ENCODE measurements around the gene ZNF189. TPM values are rescaled to one million over a fixed set of nuclear protein-coding genes. Genes with fewer than 3 reads are reported as not detected.

The ZNF189 gene
- total and polyA plus RNA-seq, 4 experiments from 2014 or later = 0.95 to 23.2 (median 12.4) TPM

Other genes starting within 250 kb of the ZNF189 start
- under 1 TPM in 1 of 2 experiments, not detected in 1; 0.15 TPM for gene BAAT, start 13.8 kb upstream of the ZNF189 start, total RNA-seq
- gene BAAT, start 13.8 kb upstream of the ZNF189 start, polyA plus RNA-seq = under 1 TPM in 1 of 2 donors, not detected in 1; 0.08 TPM
- gene MRPL50, start 233 bp upstream of the ZNF189 start, total RNA-seq = 10 to 100 TPM; 20.9 to 23.0 TPM
- gene MRPL50, start 233 bp upstream of the ZNF189 start, polyA plus RNA-seq = 10 to 100 TPM; 18.6 to 21.0 TPM
- not detected for gene ALDOB, start 36.9 kb downstream of the ZNF189 start, total RNA-seq
- not detected for gene ALDOB, start 36.9 kb downstream of the ZNF189 start, polyA plus RNA-seq
- gene RNF20, start 135.0 kb downstream of the ZNF189 start, total RNA-seq = 10 to 100 TPM; 64.5 to 67.4 TPM
- gene RNF20, start 135.0 kb downstream of the ZNF189 start, polyA plus RNA-seq = 10 to 100 TPM; 23.6 to 48.0 TPM
- not detected for gene PPP3R2, start 196.1 kb downstream of the ZNF189 start, total RNA-seq
- not detected for gene PPP3R2, start 196.1 kb downstream of the ZNF189 start, polyA plus RNA-seq